Left ventricle myocardium inferior (tissue), 1 donor: Measurements from ENCODE around the gene LURAP1L. TPM values are rescaled to one million over a fixed set of nuclear protein-coding genes. Genes with fewer than 3 reads are reported as not detected.

Experiments
- DNase-seq: peaks from one replicate; pipeline ENCODE4 v3.0.0-alpha.2; 2020
- H3K27ac ChIP-seq: fragments of 200-600 bp; replicated peaks from 2 replicates; pipeline ENCODE4 v1.8.0; 2021
- H3K27me3 ChIP-seq: fragments of 200-600 bp; 2 replicates; pipeline ENCODE4 v1.8.0; 2021; ENCODE audit warnings: low read depth
- H3K36me3 ChIP-seq: fragments of 200-600 bp; 2 replicates; pipeline ENCODE4 v1.8.0; 2021
- H3K4me1 ChIP-seq: fragments of 200-600 bp; 2 replicates; pipeline ENCODE4 v1.8.0; 2021
- H3K4me3 ChIP-seq: fragments of 200-600 bp; 2 replicates; pipeline ENCODE4 v1.8.0; 2021; ENCODE audit warnings: mild to moderate bottlenecking, moderate library complexity
- H3K9me3 ChIP-seq: fragments of 200-600 bp; replicated peaks from 2 replicates; pipeline ENCODE4 v1.8.0; 2021
- CTCF ChIP-seq: fragments of 200-600 bp; IDR thresholded peaks from 2 replicates; pipeline ENCODE4 v1.8.0; 2021; ENCODE audit warnings: antibody characterized with exemption, mild to moderate bottlenecking, borderline replicate concordance
- intact Hi-C: fragments of 100-400 bp; cut with micrococcal nuclease; formaldehyde crosslinking; loops from one replicate; pipeline ENCODE4 v1.11.0; 2022
- total RNA-seq: library from RNA; stranded (reverse); fragmentation: NEBNext Ultra II Directional; extraction: Animal tissue kit (Norgen Biotek cat#: 25700); gene quantifications from one replicate; pipeline ENCODE4 v1.2.1, GENCODE V29; 2021
- donor health status: DM: no; HTN: yes; CAD: no; lungs with severe emphysema.

The LURAP1L gene
- total RNA-seq, 1 donor from 2014 or later = 2.6 TPM

GRCh38 chr9:12855066-12855465 lies 80.2 kb downstream of the LURAP1L start:
- no peak for TF ChIP-seq CTCF
- no peak for DNase-seq
- no peaks in the 10 kb centered on the region for H3K27me3 ChIP-seq
- no peaks in the 10 kb centered on the region for H3K36me3 ChIP-seq
- no peaks in the 10 kb centered on the region for H3K9me3 ChIP-seq
- H3K27ac ChIP-seq = no peak overlapping the region
- H3K4me1 ChIP-seq = no peaks in the 10 kb centered on the region
- intact Hi-C loops = no loop called here
- no peak overlapping the region for H3K4me3 ChIP-seq

- Histone ChIP-seq H3K27ac (no peak overlapping the region), H3K9me3 (no peaks in the 10 kb centered on the region), H3K27me3 (no peaks in the 10 kb centered on the region), H3K4me3 (no peak overlapping the region), H3K4me1 (no peaks in the 10 kb centered on the region), H3K36me3 (no peaks in the 10 kb centered on the region)
- intact Hi-C loops = no loop called here
- no peak for TF ChIP-seq CTCF
- DNase-seq = no peak
Measured at GRCh38 chr9:12856603-12857002, 81.8 kb downstream of the LURAP1L start.

- no peak overlapping the region for H3K4me3 ChIP-seq
- no peaks in the 10 kb centered on the region for H3K9me3 ChIP-seq
- intact Hi-C loops = no loop called here
- no peaks in the 10 kb centered on the region for H3K27me3 ChIP-seq
- H3K27ac ChIP-seq = no peak overlapping the region
- DNase-seq = no peak
- peaks cover 7% of the 10 kb centered on the region for H3K4me1 ChIP-seq
- no peaks in the 10 kb centered on the region for H3K36me3 ChIP-seq
- no peak for TF ChIP-seq CTCF
Measured at GRCh38 chr9:12859704-12860251, 85.0 kb downstream of the LURAP1L start.

- Histone ChIP-seq H3K36me3 (no peaks in the 10 kb centered on the region), H3K9me3 (no peaks in the 10 kb centered on the region), H3K4me1 (peaks cover 7% of the 10 kb centered on the region), H3K27ac (no peak overlapping the region), H3K27me3 (no peaks in the 10 kb centered on the region), H3K4me3 (no peak overlapping the region)
- no peak for DNase-seq
- no peak for TF ChIP-seq CTCF
- intact Hi-C loops = no loop called here
Measured at GRCh38 chr9:12860998-12861397, 86.2 kb downstream of the LURAP1L start.

GRCh38 chr9:12862611-12863410 lies 88.0 kb downstream of the LURAP1L start:
- intact Hi-C loops = no loop called here
- no peak overlapping the region for H3K27ac ChIP-seq
- TF ChIP-seq CTCF = no peak

More at GRCh38 chr9:12862611-12863410, 88.0 kb downstream of the LURAP1L start:
- H3K4me3 ChIP-seq = no peak overlapping the region
- no peaks in the 10 kb centered on the region for H3K27me3 ChIP-seq
- H3K4me1 ChIP-seq = peaks cover 7% of the 10 kb centered on the region
- H3K9me3 ChIP-seq = peaks cover 1% of the 10 kb centered on the region
- H3K36me3 ChIP-seq = no peaks in the 10 kb centered on the region
- DNase-seq = no peak
